ENCODE results near the gene AICDA.
"Not testable (repeated sequence)": the region's sequence is repeated elsewhere in the genome, so short reads cannot be mapped to it uniquely, and the experiment has no call there.

AICDA gene

DNA sequence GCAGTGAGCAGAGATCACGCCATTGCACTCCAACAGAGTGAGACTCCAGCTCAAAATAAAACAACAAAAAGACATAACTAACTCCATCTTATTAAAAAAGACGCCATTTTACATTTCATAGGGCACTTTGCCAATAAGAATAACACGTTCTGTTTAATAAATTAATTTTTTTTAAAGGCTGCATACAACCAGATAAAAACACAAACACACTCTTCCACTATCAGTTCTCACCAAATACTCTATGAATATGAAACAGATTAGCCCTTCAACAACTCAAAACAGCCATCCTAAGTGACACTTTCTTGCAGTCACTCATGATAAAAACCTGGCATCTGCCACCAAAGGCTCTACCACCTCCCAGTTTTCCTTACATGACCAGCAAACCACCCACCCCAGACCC is 16.1 kb downstream of the AICDA start:
- DNase-seq (ENCODE audit: low read depth) = no peak
- TF ChIP-seq, protein P1, sequence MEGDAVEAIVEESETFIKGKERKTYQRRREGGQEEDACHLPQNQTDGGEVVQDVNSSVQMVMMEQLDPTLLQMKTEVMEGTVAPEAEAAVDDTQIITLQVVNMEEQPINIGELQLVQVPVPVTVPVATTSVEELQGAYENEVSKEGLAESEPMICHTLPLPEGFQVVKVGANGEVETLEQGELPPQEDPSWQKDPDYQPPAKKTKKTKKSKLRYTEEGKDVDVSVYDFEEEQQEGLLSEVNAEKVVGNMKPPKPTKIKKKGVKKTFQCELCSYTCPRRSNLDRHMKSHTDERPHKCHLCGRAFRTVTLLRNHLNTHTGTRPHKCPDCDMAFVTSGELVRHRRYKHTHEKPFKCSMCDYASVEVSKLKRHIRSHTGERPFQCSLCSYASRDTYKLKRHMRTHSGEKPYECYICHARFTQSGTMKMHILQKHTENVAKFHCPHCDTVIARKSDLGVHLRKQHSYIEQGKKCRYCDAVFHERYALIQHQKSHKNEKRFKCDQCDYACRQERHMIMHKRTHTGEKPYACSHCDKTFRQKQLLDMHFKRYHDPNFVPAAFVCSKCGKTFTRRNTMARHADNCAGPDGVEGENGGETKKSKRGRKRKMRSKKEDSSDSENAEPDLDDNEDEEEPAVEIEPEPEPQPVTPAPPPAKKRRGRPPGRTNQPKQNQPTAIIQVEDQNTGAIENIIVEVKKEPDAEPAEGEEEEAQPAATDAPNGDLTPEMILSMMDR (conservative IDR thresholded peaks at IDR 0.05; ENCODE audit: control insufficient read depth, insufficient read depth, low read depth, low read length) = no peak
- H3K4me3 ChIP-seq (ENCODE audit: control insufficient read depth, low read depth, low read length) = no peak overlapping the region

DNA sequence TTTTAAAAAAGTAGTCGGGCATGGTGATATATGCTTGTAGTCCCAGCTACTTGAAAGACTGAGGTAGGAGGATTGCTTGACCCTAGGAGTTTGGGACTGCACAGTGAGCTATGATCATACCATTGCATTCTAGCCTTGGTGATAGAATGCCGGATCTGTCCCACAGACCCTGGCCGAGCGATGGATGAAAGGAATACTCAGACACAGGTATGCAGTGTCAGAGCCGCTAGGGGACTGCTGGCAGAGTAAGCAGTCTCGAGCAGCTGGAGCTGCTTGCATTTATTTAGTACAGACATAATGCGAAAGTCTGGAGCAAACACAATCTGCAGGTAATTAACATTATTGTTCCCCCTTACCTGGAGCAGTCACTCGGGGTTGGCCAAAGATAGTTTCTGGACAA is 18.6 kb downstream of the AICDA start:
- no peak for DNase-seq (ENCODE audit: low read depth)
- TF ChIP-seq, protein P1 (conservative IDR thresholded peaks at IDR 0.05; ENCODE audit: control insufficient read depth, insufficient read depth, low read depth, low read length) = no peak
- no peak overlapping the region for H3K4me3 ChIP-seq (ENCODE audit: control insufficient read depth, low read depth, low read length)

DNA sequence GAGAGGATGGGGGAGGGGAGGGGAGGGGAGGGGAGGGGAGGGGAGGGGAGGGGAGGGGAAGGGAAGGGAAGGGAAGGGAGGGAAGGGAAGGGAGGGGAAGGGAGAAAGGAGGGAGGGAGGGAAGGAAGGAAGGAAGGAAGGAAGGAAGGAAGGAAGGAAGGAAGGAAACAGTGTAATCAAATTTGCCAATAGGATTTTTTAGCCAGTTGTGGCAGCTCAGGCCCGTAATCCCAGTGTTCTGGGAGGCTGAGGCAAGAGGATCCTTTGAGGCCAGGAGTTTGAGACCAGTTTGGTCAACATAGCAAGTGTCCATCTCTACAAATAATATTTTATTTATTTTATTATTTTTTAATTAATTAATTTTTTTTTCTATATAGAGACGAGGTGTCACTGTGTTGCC is 19.4 kb downstream of the AICDA start:
- DNase-seq (ENCODE audit: low read depth) = no peak
- TF ChIP-seq, protein P1 (conservative IDR thresholded peaks at IDR 0.05; ENCODE audit: control insufficient read depth, insufficient read depth, low read depth, low read length) = no peak
- H3K4me3 ChIP-seq (ENCODE audit: control insufficient read depth, low read depth, low read length) = no peak overlapping the region

DNA sequence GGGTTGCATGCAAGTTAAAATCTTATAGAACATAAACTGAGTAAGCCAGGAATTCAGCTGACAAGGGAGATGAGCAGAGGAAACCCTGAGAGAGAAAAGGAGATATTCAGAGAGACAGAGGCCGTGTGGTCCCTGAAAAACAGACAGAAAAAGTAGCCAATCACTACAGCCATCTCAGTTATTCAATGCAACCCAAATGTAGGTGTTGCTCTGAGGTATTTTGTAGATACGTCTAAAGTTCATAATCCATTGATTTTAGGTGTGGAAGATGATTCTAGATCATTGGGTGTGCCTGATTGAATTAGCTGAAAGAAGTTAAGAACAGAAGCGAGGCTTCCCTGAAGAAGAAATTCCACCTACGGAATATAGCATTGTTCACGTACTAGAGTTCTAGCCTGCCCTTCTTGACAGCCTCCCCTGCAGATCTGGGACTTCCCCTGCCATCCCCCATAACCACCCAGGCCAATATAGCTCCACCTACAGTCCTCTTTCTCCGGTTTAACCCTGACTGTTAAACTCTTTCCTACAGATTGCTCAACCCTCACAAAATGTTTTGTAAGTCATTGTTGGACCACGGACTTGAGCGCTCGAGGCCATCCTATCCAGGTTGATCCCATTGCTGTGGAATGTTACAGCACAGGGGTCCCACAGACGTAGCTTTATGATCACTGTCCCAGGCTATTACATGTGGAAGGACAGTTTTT is 21.7 kb downstream of the AICDA start:
- no peak overlapping the region for H3K4me3 ChIP-seq (ENCODE audit: control insufficient read depth, low read depth, low read length)
- DNase-seq (ENCODE audit: low read depth) = peak; percentile 33
- TF ChIP-seq, protein P1 (conservative IDR thresholded peaks at IDR 0.05; ENCODE audit: control insufficient read depth, insufficient read depth, low read depth, low read length) = no peak

DNA sequence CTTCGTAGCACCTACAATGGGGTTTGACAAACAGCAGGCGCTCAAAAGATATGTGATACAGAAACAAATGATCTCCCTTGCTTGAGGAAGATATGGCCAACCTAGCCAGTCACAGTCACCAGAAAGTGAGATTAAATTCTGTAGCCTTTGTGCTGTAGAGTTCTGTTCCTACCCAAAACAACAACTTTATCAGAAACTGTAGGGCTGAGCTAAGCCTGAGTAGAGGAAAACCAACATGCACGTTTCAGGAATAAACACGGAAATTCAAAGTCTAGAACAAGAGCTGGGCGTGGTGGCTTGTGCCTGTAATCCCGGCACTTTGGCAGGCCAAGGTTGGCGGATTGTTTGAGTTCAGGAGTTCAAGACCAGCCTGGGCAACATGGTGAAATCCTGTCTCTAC is 23.0 kb downstream of the AICDA start:
- no peak overlapping the region for H3K4me3 ChIP-seq (ENCODE audit: control insufficient read depth, low read depth, low read length)
- TF ChIP-seq, protein P1 (conservative IDR thresholded peaks at IDR 0.05; ENCODE audit: control insufficient read depth, insufficient read depth, low read depth, low read length) = no peak

DNA sequence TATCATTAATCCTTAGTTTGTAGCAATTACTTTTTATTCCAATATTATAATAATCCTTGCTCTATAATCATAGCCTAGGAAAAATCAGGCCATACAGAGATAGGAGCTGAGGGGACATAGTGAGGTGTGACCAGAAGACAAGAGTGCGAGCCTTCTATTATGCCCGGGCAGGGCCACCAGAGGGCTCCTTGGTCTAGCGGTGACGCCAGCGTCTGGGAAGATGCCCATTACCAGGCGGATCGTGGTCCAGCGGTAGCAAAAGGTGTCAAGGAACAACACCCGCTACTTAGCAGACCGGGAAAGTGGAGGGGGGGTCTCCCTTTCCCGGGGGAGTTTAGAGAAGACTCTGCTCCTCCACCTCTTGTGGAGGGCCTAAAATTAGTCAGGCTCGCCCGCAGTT is 28.2 kb downstream of the AICDA start:
- not testable (repeated sequence) for DNase-seq (ENCODE audit: low read depth); H3K4me3 ChIP-seq (ENCODE audit: control insufficient read depth, low read depth, low read length)

More for the DNA sequence above, 23.0 kb downstream of the AICDA start:
- DNase-seq (ENCODE audit: low read depth) = no peak

DNA sequence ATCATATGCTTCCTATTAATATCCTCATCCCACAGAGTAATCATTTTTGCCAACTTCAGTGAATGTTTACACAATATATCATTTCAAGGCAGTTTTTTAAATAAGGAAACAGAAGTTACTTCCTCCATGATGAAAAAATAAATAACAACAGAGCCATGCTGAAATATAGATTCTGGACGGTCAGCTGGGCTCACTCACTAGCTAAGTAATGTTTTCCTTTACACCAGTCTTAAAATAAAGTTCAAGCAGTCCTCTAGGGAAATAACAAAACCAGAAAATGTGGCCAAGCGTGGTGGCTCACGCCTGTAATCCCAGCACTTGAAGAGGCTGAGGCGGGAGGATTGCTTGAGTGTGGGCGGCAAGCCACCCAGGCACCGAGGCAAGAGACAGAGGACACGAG is 28.7 kb downstream of the AICDA start:
- TF ChIP-seq, protein P1 (conservative IDR thresholded peaks at IDR 0.05; ENCODE audit: control insufficient read depth, insufficient read depth, low read depth, low read length) = no peak
- H3K4me3 ChIP-seq (ENCODE audit: control insufficient read depth, low read depth, low read length) = no peak overlapping the region
- DNase-seq (ENCODE audit: low read depth) = no peak

All from fibroblast of mammary gland (primary cell).